Ammon's horn (tissue), 1 donor: ENCODE data around the gene ME3.

Source experiments
- DNase-seq: peaks from one replicate; pipeline ENCODE4 v3.0.0-alpha.2; 2016; ENCODE audit warnings: low spot score

ME3 gene

GRCh38 chr11:86487671-86488070 lies 184.7 kb downstream of the ME3 start:
- DNase-seq: no peak

- DNase-seq: peak; percentile 16
These were observed 186.0 kb downstream of the ME3 start for GRCh38 chr11:86486261-86487030.

- DNase-seq: no peak
These were observed 187.6 kb downstream of the ME3 start for GRCh38 chr11:86484795-86485166.

- no peak for DNase-seq
These were observed 188.2 kb downstream of the ME3 start for GRCh38 chr11:86483940-86484794.

DNA sequence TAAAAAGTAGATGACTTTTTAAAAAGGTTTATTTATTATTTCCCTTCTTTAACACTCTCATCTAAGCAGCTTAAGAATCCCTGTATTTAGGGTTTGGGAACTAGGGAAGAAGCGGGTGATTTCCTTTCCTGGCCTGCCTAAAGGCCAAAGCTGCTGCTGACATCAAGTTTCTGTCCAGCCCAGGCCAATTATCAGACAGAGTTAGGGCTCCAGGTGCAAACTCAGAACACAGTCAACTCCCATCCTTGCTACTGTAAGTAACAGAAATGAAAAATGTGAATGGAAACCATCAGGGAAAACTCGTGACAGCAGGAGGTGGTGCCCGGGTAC lies 188.8 kb downstream of the ME3 start:
- no peak for DNase-seq

DNA sequence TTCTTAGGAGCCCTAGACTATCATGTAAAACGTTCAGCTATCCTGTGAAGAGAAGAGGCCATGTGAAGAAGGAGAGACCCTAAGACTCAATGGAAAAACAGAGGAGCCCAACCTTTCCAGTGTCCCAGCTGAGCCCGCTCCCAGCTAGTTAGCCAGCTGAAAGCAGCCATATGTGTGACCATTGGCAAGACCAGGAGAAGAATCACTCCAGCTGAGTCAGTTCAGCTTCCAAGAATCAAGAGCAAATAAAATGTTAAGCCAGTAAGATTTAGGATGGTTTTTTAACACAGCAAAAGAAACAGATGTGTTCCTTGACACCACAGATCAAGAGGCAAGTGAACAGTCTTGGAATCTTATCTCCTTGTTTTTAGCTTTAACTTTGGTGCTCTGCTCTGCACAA lies 189.7 kb downstream of the ME3 start:
- no peak for DNase-seq

DNA sequence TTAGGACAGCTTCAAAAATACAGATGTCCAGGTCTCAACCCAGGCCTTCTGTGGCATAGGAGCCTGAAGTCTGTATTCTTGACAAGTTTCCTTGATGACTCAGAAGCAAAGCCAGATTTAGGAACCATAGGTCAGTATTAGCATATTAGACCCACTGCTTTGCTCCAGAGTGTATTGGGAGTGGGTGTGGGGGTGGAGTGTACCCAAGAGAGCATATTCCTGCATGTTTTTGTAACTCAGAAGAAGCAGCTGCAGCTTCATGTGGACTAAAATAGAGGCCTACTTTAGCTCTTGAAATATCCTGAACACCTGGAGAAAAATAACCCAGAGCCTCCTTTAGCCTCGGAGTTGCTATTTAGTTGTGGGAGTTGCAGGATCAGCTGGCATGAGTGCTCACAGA lies 191.0 kb downstream of the ME3 start:
- DNase-seq: no peak

GRCh38 chr11:86478348-86478747 lies 194.1 kb downstream of the ME3 start:
- no peak for DNase-seq

DNA sequence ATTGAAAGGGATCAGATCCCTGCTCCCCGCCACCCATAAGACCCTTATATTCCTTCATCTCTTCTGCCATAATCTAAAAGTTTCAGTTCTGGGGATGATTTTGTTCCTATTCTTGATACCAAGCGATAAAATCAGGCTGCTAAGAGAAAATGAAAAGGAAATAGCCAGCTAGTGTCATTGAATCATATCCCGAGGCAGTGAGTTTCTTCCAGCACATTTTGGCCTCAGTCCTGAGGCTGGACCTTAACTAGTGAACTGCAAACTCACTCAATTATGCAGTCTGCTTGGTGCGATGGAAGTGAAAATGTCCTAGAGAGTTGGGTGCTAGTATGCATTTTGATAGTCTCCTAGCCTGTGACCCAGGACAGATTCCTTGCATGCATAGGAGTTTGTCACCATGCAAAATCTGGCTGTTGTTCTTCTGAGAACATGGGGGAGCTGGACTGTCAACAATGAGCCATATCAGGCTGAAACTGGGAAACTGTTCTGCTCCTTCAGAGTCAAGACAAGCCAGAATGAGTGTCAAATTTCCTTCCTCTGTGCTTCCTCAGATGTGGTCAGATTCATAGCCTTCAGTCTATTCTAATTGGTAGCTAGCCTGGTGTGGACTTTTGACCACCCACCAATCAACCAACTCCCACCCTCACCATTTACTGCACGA lies 194.8 kb downstream of the ME3 start:
- no peak for DNase-seq

DNA sequence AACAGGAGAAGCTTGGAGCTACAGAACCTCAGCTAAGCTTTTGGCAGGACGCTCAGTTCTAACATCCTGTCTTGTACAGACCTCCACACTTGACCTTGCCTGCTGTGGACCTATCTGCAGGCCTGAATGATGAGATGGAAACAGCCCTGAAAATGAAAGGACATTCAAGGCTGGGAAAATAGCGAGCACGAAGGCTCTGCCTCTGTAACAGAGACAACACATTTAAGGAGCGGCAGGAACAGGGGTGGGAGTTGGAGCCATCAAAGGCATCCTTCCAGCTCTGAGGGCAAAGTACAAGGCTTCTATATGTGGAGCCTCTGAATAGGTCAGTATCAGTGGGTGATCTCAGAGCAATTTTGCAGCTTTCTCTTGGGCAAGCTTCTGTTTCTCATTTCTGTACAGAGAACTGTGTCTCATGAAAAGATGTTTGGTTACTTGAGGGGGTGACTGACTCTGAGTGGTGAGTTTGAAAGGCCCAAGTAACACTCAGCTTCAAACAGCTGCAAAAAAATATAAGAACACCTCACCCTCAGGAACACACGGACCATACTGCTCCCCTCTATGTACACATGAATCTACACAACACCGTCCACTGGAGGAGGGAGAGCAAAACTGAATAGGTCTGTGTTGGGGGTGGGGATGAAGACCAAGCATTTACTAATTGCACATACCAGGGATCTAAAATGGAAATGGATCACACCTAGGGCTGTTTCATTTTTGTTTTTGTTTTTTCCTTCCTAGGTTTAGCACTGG lies 196.1 kb downstream of the ME3 start:
- DNase-seq: no peak

DNA sequence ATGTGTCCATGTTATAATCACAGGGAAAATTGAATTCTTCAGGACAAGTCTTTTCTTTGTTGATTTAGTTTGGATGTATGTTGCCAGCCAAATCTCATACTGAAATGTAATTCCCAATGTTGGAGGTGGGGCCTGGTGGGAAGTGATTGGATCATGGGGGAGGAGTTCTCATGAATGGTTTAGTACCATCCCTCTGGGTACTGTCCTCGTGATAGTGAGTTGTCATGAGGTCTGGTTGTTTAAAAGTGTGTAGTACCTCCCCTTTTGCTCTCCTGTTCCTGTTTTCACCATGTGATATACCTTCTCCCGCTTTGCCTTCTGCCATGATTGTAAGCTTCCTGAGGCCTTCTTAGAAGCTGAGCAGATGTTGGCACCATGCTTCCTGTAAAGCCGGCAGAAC lies 197.4 kb downstream of the ME3 start:
- no peak for DNase-seq

- DNase-seq: no peak
These were observed 198.2 kb downstream of the ME3 start for GRCh38 chr11:86473991-86474833.

GRCh38 chr11:86469491-86470388 lies 202.7 kb downstream of the ME3 start:
- no peak for DNase-seq

DNA sequence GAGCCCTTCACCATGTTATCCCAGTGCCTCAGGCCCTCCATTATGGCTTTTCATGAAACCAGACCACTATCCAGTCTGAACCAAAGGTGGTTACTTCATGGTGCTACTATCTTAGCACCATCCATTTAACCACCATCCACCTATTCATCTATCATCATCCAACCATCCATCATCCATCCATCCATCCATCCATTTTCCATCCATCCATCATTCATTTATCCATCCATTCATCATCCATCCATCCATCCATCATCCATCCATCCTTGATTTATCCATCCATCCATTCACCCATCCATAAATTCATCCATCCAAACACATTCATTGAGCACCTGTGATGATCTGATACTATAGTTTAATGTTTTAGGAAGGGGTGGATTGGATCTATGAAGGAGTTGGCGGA lies 204.2 kb downstream of the ME3 start:
- DNase-seq: no peak

DNA sequence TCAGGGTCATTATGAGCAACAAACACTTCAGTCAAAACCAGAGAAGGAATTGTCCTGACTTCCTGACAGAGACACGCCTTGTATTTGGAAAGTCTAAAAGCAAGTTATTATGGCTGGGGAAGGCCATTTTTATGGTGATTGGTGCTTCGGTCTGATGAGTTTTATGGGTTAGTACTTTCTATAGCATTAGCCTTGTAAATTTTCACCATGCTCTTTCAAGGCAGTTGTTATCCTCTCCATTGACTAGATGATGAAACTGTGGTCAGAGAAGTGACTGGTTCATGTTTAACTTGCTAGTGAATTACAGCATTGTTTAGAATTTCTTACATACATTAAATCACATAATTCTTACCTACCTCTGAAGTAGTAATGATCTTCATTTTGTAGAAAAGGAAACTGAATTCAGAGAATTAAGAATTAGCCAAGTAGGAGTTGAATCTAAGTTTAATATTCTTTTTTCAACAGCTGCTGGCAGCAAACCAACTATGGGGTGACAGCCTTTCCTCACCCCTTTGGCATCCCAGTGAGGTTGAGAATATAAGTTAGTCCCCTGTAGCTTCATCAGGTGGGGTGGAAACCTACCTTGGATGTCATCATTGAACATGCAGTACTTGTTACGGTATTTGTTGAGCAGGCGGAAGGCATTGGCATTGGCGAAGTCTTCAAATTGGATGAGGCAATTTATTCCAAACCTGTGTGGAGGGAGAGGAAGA lies 207.8 kb downstream of the ME3 start:
- no peak for DNase-seq

- DNase-seq: no peak
These were observed 208.5 kb downstream of the ME3 start for GRCh38 chr11:86463955-86464354.

DNA sequence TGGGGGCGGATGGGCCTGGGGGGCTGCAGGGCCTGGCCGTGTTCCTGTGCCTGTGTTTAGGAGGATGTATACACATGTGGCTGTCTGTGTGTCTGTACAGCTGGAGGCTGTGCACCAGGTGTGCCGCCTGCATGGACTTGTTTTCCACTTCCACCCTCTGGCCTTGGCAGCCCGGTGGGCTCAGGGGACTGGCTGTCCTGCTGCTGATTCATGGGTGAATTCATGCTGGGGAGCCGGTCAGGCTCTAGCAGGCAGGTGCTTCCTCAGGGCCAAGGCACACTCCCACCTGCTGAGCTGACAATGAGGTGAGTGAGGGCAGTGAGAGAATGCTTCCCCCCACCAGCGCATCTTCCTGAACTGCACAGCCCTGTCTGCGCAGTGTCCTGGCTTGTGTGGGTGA lies 209.3 kb downstream of the ME3 start:
- DNase-seq: no peak

GRCh38 chr11:86461892-86462291 lies 210.5 kb downstream of the ME3 start:
- no peak for DNase-seq
